Osteocyte (in vitro differentiated cells): ENCODE measurements around the gene MLXIPL. TPM values are rescaled to one million over a fixed set of nuclear protein-coding genes. Genes with fewer than 3 reads are reported as not detected.

Experiments used
- DNase-seq: peaks from one replicate; pipeline ENCODE4 v3.0.0; 2021; ENCODE audit warnings: mixed read lengths; ENCODE audit not compliant: unreplicated experiment; ENCODE audit errors: extremely low spot score
- H3K27ac Mint-ChIP-seq: one replicate; pipeline ENCODE4 v1.8.0; 2021; ENCODE audit warnings: mild to moderate bottlenecking, mixed read lengths; ENCODE audit not compliant: unreplicated experiment
- H3K27me3 Mint-ChIP-seq: one replicate; pipeline ENCODE4 v1.8.0; 2021; ENCODE audit warnings: mixed read lengths; ENCODE audit not compliant: unreplicated experiment
- H3K36me3 Mint-ChIP-seq: one replicate; pipeline ENCODE4 v1.8.0; 2021; ENCODE audit warnings: mixed read lengths; ENCODE audit not compliant: unreplicated experiment
- H3K4me1 Mint-ChIP-seq: one replicate; pipeline ENCODE4 v1.8.0; 2021; ENCODE audit warnings: mixed read lengths; ENCODE audit not compliant: unreplicated experiment
- H3K4me3 Mint-ChIP-seq: one replicate; pipeline ENCODE4 v1.8.0; 2021; ENCODE audit warnings: mild to moderate bottlenecking, moderate library complexity, mixed read lengths; ENCODE audit not compliant: unreplicated experiment
- H3K9me3 Mint-ChIP-seq: one replicate; pipeline ENCODE4 v1.8.0; 2021; ENCODE audit warnings: mixed read lengths; ENCODE audit not compliant: unreplicated experiment
- CTCF ChIP-seq: fragments of 200-600 bp; sonication (generic); IDR thresholded peaks from 2 replicates; pipeline ENCODE4 v1.5.0; 2021; ENCODE audit warnings: antibody characterized with exemption, mild to moderate bottlenecking, moderate library complexity
- total RNA-seq: library from RNA; stranded (reverse); gene quantifications from 2 replicates; pipeline ENCODE4 v1.2.1, GENCODE V29; 2021

The MLXIPL gene
- total RNA-seq, 1 donor from 2014 or later, result 0.43 TPM

- Mint-ChIP-seq H3K27ac (no peak overlapping the region), H3K27me3 (peaks cover 73% of the 10 kb centered on the region), H3K9me3 (no peaks in the 10 kb centered on the region), H3K4me1 (peaks cover 9% of the 10 kb centered on the region), H3K36me3 (no peaks in the 10 kb centered on the region), H3K4me3 (peak overlapping the region; percentile 54)
- TF ChIP-seq CTCF, result no peak
- no peak for DNase-seq
These were observed 24.4 kb upstream of the MLXIPL start for GRCh38 chr7:73648593-73649332.

- Mint-ChIP-seq H3K27ac (no peak overlapping the region), H3K36me3 (no peaks in the 10 kb centered on the region), H3K9me3 (no peaks in the 10 kb centered on the region), H3K4me1 (peaks cover 9% of the 10 kb centered on the region), H3K4me3 (peak overlapping the region; percentile 54), H3K27me3 (peaks cover 72% of the 10 kb centered on the region)
- no peak for DNase-seq
- peak; percentile 18 for TF ChIP-seq CTCF
These were observed 23.6 kb upstream of the MLXIPL start for GRCh38 chr7:73647725-73648592.

GRCh38 chr7:73646785-73647724 lies 22.7 kb upstream of the MLXIPL start:
- no peak for DNase-seq
- Mint-ChIP-seq H3K9me3 (no peaks in the 10 kb centered on the region), H3K4me3 (peak overlapping the region; percentile 22), H3K27ac (no peak overlapping the region), H3K36me3 (no peaks in the 10 kb centered on the region), H3K4me1 (peaks cover 9% of the 10 kb centered on the region), H3K27me3 (peaks cover 67% of the 10 kb centered on the region)
- TF ChIP-seq CTCF, result no peak

GRCh38 chr7:73645643-73646174 lies 21.4 kb upstream of the MLXIPL start:
- TF ChIP-seq CTCF, result no peak

More at GRCh38 chr7:73645643-73646174, 21.4 kb upstream of the MLXIPL start:
- H3K27ac Mint-ChIP-seq, result no peak overlapping the region
- H3K27me3 Mint-ChIP-seq, result peaks cover 62% of the 10 kb centered on the region
- H3K36me3 Mint-ChIP-seq, result no peaks in the 10 kb centered on the region
- H3K4me3 Mint-ChIP-seq, result no peak overlapping the region
- H3K9me3 Mint-ChIP-seq, result no peaks in the 10 kb centered on the region
- DNase-seq, result no peak
- peaks cover 9% of the 10 kb centered on the region for H3K4me1 Mint-ChIP-seq
